ENCODE measurements around the gene ALOX5AP.

Gene ALOX5AP

DNA sequence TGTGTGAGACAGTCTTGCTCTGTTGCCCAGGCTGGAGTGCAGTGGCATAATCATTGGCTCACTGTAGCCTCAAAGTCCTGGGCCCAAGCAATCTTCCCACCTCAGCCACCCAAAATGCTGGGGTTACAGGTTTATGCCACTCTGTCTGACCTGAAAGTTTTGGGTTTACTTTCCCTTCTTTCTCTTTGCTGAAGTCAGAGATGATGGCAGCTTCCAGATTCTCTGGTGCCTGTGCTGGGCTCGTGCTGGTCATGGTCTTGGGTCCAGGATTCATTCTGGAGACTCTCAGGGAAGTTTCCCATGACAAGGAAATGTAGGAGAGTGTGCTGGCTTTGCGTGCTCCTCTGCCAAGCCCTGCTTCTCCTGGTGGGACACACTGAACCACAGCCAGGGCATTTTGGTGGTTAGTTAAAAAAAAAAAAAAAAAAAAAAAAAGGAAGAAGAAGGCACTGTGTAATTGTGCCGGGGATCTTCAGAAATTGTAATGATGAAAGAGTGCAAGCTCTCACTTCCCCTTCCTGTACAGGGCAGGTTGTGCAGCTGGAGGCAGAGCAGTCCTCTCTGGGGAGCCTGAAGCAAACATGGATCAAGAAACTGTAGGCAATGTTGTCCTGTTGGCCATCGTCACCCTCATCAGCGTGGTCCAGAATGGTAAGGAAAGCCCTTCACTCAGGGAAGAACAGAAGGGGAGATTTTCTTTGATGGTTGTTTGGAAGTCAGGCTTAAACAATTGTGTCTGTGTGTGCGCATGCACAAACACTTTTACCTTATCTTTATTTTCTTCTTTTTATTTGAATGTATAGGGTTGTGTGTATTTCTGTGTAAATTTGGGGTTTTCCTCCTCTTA is at the start of gene ALOX5AP:
Gene ALOX5AP, plus strand, starts transcription at position 519 of the 847 bp plus-strand sequence. Its CDS starts 63 bp downstream, at position 582.
- DNase-seq (ENCODE audit: low spot score), result no peak

DNA sequence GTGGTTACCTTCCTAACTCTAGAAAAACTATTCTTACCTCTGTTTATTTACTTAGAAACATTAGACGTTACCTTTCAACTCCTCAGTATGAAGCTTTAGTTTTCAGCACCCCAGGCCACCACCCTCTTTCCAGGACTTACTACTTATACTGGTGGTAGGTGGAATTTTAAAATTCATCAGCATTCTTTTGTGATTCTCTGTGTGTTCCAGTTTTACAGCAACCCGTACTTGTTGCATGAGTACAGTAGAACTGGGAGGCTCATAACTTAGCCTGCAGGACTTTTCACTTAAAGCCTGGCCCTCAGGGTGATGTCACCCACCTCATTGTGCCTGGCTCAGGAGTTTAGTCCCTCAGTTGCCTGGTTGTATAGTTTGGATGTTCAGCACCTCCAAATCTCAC is 49.4 kb upstream of the ALOX5AP start:
- no peak for DNase-seq (ENCODE audit: low spot score)

DNA sequence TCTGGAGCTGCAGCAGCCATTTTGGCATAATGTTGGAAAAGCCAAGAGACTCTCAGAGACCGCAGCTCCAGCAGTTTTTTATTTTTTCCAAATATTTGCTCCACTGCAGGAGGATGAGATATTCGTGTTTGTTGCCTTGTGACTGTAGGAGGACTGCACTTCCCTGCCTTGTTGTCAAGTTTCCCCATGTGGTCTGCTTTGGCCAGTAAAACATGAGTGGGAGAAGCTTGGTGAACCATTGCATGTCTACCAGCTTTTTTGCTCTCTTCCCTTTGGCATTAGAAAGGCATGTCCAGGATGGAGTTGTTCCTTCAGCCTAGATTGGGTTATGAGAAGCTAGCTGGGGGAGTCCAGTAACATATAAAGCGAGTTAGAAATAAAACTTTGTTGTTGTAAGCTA is 47.7 kb upstream of the ALOX5AP start:
- DNase-seq (ENCODE audit: low spot score), result no peak

- no peak for DNase-seq (ENCODE audit: low spot score)
These were observed 45.6 kb upstream of the ALOX5AP start for GRCh38 chr13:30689752-30690151.

GRCh38 chr13:30690282-30691188 is 44.8 kb upstream of the ALOX5AP start:
- DNase-seq (ENCODE audit: low spot score), result peak; percentile 86

DNA sequence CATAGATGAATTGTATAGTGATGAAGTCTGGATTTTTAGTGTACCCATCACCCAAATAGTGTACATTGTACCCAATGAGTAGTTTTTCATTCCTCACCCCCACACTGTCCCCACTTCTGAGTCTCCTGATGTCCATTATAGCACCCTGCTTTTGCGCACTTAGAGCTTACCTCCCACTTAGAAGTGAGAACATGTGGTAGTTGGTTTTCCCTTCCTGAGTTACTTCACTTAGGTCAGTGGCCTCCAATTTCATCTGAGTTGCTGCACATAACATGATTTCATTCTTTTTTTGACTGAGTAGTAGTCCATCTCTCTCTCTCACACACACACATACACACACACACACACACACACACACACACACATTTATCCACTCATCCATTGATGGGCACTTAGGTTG is 43.2 kb upstream of the ALOX5AP start:
- DNase-seq (ENCODE audit: low spot score), result no peak

DNA sequence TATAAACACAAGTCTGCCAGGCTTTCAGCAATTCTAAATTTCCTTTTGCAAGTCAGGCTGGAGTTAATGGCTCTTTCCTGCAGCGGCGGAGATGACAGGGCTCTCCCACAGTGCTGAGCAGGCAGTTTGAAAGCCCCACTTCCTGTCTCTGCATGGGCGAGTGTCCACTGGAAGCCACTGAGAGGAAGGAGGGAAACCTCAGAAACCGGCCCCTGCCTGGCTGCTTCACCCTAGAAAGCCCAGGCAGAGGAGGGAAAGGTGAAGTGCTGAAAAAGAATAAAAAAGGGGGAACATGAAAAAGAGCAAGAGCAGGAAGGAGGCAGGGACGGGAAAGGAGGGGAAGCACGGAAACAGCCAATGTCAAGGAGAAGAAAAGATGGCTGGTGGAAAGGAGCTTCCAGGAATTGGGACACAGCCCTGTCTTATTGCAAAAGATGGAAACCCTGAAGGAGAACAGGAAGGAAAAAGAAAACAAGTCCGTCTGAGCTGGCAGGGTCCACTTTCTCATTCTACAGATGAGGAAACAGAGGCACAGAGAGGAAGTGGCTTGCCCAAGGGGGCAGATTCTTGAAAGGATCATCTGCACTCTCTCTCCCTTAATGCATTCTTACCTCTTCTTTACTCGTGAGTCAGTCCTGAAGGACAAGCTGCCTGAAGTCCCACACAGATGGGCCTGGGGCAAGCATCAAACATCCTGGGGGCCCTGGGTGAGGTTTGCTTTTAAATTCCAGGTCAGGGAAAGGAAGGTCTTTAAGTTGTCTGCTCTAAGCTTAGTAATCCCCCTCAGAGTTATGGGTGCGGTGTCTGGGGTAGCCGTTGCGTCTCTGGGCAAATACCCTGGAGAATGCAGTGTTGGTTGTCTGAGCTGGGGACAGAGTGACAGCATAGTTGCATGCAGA is 38.8 kb upstream of the ALOX5AP start:
- DNase-seq (ENCODE audit: low spot score), result no peak

DNA sequence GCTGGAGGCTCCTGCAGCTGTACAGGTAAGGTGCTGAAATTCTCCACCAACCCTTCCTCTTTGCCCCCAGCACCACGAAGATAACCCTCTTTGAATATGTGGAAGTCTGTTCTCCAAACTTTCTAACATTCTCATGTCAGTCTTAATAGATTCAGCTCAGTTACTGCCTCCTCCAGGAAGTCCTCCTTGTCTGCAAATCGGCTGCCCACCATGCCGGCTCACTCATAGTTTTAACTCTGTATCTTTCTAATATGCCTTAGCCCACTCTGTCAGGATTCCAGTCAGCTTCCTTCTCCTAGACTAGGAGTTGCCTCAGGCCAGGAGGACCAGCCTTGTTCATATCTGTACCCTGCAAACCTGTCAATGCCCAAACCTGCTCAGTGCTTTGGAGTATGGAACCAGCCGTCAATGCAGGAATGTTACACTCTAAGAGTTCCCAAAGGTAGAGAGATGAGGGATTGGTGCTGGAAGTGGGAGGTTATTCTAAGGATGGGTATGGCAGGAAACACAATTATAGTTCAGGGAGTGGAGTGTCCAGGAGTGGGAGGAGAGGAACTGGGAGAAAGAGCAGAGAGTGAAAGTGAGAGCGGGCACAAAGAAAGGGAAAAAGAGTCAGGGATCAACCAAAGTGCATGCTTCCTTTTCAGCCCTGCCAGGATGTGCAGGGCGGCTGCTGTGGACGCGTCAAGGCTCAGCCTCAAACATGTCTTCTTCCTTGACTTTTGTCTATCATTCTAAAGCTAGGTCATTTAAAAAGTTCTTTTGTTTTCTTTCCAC is 38.0 kb upstream of the ALOX5AP start:
- DNase-seq (ENCODE audit: low spot score), result no peak

GRCh38 chr13:30697996-30698401 is 37.3 kb upstream of the ALOX5AP start:
- no peak for DNase-seq (ENCODE audit: low spot score)

DNA sequence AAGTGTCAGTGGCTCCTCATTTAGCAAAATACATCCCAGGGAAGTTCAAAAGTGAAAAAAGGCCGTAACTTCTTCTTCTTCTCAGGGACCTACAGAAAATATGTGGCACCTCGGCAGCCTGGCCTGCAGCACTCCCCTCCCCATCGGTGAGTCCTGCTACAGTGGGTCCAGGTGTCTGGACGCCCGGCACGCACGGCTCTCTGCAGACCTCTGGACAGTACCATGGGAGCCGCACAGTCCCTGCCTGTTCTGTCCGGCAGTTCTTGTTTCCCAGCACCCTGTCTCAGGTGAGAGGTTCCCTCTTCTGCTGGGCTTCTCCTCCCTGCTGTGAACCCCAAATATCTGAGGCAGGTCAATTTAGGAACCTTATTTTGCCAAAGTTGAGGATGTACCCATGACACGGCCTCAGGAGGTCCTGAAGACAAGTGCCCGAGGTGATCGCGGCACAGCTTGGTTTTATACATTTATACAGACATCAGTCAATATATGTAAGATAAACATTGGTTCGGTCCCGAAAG is 36.8 kb upstream of the ALOX5AP start:
- no peak for DNase-seq (ENCODE audit: low spot score)

DNA sequence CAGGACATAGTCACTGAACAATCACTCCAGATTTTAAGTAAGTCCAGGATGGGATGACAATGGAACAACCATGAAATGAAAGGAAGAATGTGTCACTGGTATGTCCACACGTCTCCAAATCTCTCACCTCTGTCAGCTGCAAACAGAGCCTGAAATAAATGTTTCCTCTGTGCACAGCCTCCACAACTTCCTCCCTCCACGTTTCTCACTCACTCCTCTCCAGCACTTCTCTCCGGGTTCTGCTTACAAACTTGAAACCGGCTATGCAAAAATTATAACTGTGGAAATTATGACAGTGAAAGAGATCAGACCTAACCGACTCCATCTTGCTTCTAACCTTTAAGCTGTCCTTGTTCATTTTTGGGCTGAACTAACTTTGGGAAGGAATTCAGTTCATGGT is 35.0 kb upstream of the ALOX5AP start:
- no peak for DNase-seq (ENCODE audit: low spot score)

- DNase-seq (ENCODE audit: low spot score), result no peak
These were observed 33.3 kb upstream of the ALOX5AP start for GRCh38 chr13:30702006-30702405.

DNA sequence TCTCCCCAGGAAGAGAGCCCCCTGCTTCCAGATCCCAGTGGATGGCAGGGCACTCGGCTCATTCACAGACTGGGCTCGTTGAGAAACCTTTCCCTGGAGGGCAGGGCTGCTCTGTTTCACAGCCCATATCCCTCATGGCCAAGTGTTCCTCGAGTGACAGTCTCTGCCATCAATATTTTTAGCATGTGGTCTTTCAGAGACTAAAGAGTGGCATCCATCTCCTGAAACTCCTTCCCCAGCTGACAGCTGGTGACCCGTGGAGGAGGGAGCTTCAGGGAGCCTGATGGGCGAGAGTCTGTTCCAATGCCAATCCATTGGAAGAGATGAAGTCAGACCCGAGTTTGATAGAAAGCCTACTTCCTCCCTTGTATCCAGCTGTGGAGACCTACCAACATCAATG is 30.7 kb upstream of the ALOX5AP start:
- DNase-seq (ENCODE audit: low spot score), result no peak

GRCh38 chr13:30705680-30706079 is 29.7 kb upstream of the ALOX5AP start:
- no peak for DNase-seq (ENCODE audit: low spot score)

DNA sequence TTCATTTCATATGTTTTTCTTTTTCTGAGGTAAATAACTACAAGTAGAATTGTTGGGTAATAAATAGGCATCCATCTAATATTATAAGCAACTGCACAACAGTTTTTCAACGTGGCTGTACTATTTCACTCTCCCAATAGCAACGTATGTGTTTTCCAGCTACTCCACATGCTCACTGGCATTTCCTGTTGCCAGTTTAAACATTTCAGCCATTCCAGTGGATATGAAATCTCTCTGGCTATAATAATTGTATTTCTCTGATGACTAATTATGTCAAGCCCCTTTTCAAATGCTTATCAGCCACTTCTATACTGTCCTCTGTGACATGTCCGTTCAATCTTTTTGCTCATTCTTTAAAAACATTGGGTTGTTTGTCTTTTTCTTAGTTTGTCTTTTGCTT is 26.8 kb upstream of the ALOX5AP start:
- DNase-seq (ENCODE audit: low spot score), result no peak

DNA sequence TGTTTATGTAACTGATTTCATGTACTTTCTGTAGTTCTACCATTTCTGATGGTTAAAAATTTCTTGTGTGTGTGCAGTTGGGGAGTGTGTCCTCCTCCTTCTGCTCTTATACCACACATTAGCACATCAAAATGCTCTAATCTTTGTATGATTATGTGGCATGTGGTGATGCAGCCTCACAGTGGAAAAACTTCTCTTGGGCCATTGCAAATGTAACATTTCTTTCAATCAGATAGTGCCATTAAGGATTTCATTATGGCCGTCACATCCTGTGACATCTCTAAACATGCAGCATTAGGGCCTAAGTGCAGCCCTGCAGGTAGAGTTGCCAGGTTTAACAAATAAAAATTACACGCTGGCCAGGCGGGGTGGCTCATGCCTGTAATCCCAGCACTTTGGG is 24.9 kb upstream of the ALOX5AP start:
- DNase-seq (ENCODE audit: low spot score), result no peak

DNA sequence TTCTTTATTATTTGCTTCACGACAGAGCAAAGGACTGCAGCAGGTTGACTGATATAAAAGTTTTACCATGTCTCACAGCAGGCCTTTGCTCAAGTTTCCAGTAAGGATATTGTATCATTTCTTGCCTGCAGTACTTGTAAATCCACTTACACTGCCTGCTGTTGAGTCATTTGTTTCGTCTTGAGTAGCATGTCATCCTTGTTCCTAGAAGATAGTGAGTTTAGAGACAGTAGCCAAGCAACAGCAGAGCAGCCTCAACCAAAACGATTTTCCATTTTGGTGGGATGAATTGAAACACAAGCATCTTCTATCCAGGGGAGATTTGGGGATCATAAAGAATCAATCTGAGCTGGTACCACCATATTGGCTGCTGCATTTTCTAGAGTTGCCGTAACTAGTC is 24.0 kb upstream of the ALOX5AP start:
- DNase-seq (ENCODE audit: low spot score), result no peak

DNA sequence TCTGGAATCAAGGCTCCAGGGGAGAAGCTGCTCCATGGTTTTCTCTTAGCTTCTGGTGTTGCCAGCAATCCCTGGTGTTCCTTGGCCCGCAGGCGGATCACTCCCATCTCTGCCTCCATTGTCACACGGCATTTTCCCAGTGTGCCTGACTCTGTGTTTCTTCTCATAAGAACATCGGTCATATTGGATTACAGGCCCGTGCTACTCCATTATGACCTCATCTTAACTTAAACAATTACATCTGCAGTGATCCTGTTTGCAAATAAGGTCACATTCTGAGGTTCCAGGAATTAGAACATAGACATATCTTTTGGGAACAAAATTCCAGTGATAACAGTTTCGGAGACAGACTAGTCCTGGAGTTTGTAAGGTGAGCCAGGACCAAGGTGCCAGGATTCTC is 23.5 kb upstream of the ALOX5AP start:
- DNase-seq (ENCODE audit: low spot score), result no peak

GRCh38 chr13:30712536-30713532 is 22.5 kb upstream of the ALOX5AP start:
- no peak for DNase-seq (ENCODE audit: low spot score)
